Activated CD4-positive, alpha-beta memory T cell treated with anti-CD3 and anti-CD28 coated beads for 36 hours (primary cell): Measurements from ENCODE around the gene CYP3A4. TPM values are rescaled to one million over a fixed set of nuclear protein-coding genes. Genes with fewer than 3 reads are reported as not detected.
"Not testable (repeated sequence)": the region's sequence is repeated elsewhere in the genome, so short reads cannot be mapped to it uniquely, and the experiment has no call there.

Experiments used
- CTCF ChIA-PET: fragments of 350-600 bp; sonication (Branson Sonifier 250); formaldehyde crosslinking; loops from one replicate; lab custom pipeline; 2021; ENCODE audit warnings: antibody characterized with exemption, inconsistent platforms; lab: Charles Lee
- POLR2A ChIA-PET: fragments of 350-600 bp; sonication (Branson Sonifier 250); formaldehyde crosslinking; loops from one replicate; lab custom pipeline; 2021; ENCODE audit warnings: antibody characterized with exemption; lab: Charles Lee
- DNase-seq: peaks from one replicate; pipeline ENCODE4 v3.0.0-alpha.2; 2020
- H3K27ac Mint-ChIP-seq: one replicate; pipeline ENCODE4 v1.8.0; 2021; ENCODE audit warnings: mixed read lengths
- H3K27me3 Mint-ChIP-seq: one replicate; pipeline ENCODE4 v1.8.0; 2021; ENCODE audit warnings: mixed read lengths
- H3K36me3 Mint-ChIP-seq: one replicate; pipeline ENCODE4 v1.8.0; 2021; ENCODE audit warnings: mixed read lengths
- H3K4me1 Mint-ChIP-seq: one replicate; pipeline ENCODE4 v1.8.0; 2021; ENCODE audit warnings: low read depth, mixed read lengths
- H3K4me3 Mint-ChIP-seq: one replicate; pipeline ENCODE4 v1.8.0; 2021; ENCODE audit warnings: mild to moderate bottlenecking, mixed read lengths
- H3K9me3 Mint-ChIP-seq: one replicate; pipeline ENCODE4 v1.8.0; 2021; ENCODE audit warnings: mixed read lengths
- intact Hi-C: fragments of 100-400 bp; cut with micrococcal nuclease; formaldehyde crosslinking; loops from one replicate; pipeline ENCODE4 v1.15.1; 2023
- total RNA-seq, 2 experiments: library from RNA; stranded (reverse); gene quantifications; one replicate each; pipeline ENCODE4 v1.2.3, GENCODE V29; 2021

Gene CYP3A4
- total RNA-seq, 2 experiments from 2014 or later = not detected

DNA sequence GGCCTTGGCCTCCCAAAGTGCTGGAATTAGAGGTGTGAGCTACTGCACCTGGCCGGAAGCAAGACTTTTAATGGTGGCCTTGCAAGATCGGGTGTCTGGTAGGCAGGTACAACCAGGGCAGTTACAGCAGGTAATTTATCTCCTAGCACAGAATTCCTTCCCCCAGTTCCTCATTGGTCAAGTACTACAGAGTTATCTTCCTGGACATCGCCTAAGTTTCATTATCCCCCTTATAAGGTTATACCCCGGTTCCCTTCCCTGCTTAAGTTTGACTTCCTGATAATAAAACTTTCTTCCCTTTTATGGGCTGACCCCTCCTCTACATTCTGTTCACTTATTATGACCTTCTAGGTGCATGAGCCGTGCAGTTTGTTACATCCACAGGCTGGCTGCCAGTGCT, 24.8 kb upstream of the CYP3A4 start:
- H3K9me3 Mint-ChIP-seq = peaks cover 5% of the 10 kb centered on the region
- H3K36me3 Mint-ChIP-seq = peaks cover 3% of the 10 kb centered on the region
- ChIA-PET CTCF (no interaction called here), POLR2A (no interaction called here)
- no peak for DNase-seq
- peaks cover 30% of the 10 kb centered on the region for H3K27me3 Mint-ChIP-seq
- H3K4me1 Mint-ChIP-seq = no peaks in the 10 kb centered on the region
- H3K4me3 Mint-ChIP-seq = no peak overlapping the region
- intact Hi-C loops = no loop called here
- H3K27ac Mint-ChIP-seq = no peak overlapping the region

DNA sequence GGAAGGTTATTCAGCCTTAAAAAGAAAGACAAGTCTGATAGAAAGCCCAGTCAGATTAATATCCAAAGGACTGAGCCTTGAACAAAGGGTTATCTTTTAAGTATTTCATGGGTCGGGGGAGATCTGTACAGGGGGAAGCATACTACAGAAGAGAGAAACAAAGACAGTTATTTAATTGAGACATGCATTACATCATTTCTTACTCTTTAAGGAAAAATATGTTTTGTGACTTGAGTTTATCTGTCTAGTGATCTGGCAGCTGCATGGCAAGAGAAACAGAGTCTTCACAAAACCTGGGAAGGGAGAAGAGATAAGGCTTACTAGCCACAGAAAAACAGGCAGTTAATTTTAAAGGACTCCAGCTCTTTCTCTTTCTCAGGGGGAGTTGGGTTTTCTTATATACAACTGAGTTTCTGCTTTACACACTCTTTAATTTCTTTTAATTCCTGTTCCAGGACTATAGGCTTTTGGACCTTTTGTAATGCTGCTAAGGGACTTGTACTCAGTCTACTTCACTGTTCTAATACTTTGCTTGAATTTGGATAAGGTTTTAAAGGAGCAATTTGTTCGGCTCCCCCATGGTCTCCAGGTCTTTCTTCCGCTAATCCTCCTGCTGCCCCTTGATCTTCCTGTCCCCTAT, 23.0 kb upstream of the CYP3A4 start:
- ChIA-PET POLR2A (no interaction called here), CTCF (no interaction called here)
- Mint-ChIP-seq H3K9me3 (peaks cover 5% of the 10 kb centered on the region), H3K27ac (no peak overlapping the region), H3K36me3 (peaks cover 3% of the 10 kb centered on the region), H3K4me1 (no peaks in the 10 kb centered on the region), H3K27me3 (peaks cover 34% of the 10 kb centered on the region), H3K4me3 (no peak overlapping the region)
- DNase-seq = no peak
- intact Hi-C loops = no loop called here

DNA sequence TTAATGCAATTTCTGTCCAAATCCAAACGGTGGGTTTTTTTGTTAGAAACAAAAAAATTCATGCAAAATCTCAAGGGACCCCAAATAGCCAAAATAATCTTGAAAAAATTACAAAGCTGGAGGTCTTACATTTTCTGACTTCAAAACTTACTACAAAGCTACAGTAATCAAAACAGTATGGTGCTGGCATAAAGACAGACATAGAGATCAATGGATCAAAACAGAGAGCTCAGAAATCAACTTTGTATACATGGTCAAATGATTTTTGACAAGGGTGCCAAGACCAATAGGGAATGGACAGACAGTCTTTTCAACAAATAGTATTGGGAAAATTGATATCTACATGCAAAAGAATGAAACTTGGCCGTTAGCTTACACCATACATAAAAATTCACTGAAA, 21.7 kb upstream of the CYP3A4 start:
- H3K27ac Mint-ChIP-seq = no peak overlapping the region
- POLR2A ChIA-PET = no interaction called here
- H3K27me3 Mint-ChIP-seq = peaks cover 39% of the 10 kb centered on the region
- CTCF ChIA-PET = no interaction called here
- H3K36me3 Mint-ChIP-seq = peaks cover 3% of the 10 kb centered on the region
- intact Hi-C loops = no loop called here
- DNase-seq = no peak
- no peak overlapping the region for H3K4me3 Mint-ChIP-seq
- H3K4me1 Mint-ChIP-seq = no peaks in the 10 kb centered on the region
- peaks cover 5% of the 10 kb centered on the region for H3K9me3 Mint-ChIP-seq

DNA sequence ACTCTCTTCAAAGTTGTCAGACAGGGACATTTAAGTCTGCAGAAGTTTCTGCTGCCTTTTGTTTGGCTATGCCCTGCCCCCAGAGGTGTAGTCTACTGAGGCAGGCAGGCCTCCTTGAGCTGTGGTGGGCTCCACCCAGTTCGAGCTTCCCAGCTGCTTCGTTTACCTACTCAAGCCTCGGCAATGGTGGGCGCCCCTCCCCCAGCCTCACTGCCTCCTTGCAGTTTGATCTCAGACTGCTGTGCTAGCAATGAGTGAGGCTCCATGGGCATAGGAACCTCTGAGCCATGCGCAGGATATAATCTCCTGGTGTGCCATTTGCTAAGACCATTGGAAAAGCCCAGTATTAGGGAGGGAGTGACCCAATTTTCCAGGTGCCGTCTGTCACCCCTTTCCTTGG, 19.1 kb upstream of the CYP3A4 start:
- intact Hi-C loops, POLR2A ChIA-PET, H3K4me1 Mint-ChIP-seq, DNase-seq, CTCF ChIA-PET, H3K9me3 Mint-ChIP-seq, H3K4me3 Mint-ChIP-seq, H3K27ac Mint-ChIP-seq, H3K36me3 Mint-ChIP-seq: not testable (repeated sequence)
- H3K27me3 Mint-ChIP-seq = peaks cover 35% of the 10 kb centered on the region

DNA sequence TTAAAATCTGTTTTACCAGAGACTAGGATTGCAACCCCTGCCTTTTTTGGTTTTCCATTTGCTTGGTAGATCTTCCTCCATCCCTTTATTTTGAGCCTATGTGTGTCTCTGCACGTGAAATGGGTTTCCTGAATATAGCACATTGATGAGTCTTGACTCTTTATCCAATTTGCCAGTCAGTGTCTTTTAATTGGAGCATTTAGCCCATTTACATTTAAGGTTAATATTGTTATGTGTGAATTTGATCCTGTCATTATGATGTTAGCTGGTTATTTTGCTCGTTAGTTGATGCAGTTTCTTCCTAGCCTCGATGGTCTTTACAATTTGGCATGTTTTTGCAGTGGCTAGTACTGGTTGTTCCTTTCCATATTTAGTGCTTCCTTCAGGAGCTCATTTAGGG, 17.4 kb upstream of the CYP3A4 start:
- POLR2A ChIA-PET, CTCF ChIA-PET, H3K36me3 Mint-ChIP-seq, H3K9me3 Mint-ChIP-seq, H3K4me1 Mint-ChIP-seq, DNase-seq, H3K4me3 Mint-ChIP-seq, H3K27ac Mint-ChIP-seq, intact Hi-C loops: not testable (repeated sequence)
- H3K27me3 Mint-ChIP-seq = peaks cover 29% of the 10 kb centered on the region

DNA sequence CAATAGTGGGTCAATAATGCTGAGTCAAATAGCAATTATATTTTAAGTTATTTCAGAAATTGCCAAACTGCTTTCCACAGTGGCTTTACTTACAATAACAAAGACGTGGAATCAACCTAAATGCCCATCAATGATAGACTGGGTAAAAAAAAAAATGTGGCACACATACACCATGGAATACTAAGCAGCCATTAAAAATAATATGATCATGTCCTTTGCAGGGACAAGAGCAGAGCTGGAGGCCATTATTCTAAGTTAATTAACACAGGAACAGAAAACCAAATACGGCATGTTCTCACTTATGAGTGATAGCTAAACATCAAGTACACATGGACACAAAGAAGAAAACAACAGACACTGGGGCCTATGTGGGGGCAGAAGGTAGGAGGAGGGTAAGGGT, 15.0 kb upstream of the CYP3A4 start:
- POLR2A ChIA-PET = no interaction called here
- intact Hi-C loops = no loop called here
- Mint-ChIP-seq H3K36me3 (no peaks in the 10 kb centered on the region), H3K9me3 (no peaks in the 10 kb centered on the region), H3K4me3 (no peak overlapping the region), H3K27me3 (peaks cover 12% of the 10 kb centered on the region), H3K27ac (no peak overlapping the region), H3K4me1 (no peaks in the 10 kb centered on the region)
- DNase-seq = no peak
- CTCF ChIA-PET = interaction anchor here (1.1 kb wide), 1 partner anchor 228 kb away, joined by 3 read pairs; no protein-coding TSS in a partner anchor

DNA sequence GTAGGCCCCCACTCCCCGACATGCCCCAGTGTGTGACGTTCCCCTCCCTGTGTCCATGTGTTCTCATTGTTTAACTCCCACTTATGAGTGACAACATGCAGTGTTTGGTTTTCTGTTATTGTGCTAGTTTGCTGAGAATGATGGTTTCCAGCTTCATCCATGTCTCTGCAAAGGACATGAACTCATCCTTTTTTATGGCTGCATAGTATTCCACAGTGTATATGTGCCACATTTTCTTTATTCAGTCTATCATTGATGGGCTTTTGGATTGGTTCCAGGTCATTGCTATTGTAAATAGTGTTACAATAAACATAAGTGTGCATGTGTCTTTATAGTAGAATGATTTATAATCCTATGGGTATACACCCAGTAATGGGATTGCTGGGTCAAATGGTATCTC, 11.9 kb upstream of the CYP3A4 start:
- H3K27ac Mint-ChIP-seq, H3K4me1 Mint-ChIP-seq, CTCF ChIA-PET, H3K4me3 Mint-ChIP-seq, H3K36me3 Mint-ChIP-seq, H3K9me3 Mint-ChIP-seq, POLR2A ChIA-PET, H3K27me3 Mint-ChIP-seq, intact Hi-C loops, DNase-seq: not testable (repeated sequence)

DNA sequence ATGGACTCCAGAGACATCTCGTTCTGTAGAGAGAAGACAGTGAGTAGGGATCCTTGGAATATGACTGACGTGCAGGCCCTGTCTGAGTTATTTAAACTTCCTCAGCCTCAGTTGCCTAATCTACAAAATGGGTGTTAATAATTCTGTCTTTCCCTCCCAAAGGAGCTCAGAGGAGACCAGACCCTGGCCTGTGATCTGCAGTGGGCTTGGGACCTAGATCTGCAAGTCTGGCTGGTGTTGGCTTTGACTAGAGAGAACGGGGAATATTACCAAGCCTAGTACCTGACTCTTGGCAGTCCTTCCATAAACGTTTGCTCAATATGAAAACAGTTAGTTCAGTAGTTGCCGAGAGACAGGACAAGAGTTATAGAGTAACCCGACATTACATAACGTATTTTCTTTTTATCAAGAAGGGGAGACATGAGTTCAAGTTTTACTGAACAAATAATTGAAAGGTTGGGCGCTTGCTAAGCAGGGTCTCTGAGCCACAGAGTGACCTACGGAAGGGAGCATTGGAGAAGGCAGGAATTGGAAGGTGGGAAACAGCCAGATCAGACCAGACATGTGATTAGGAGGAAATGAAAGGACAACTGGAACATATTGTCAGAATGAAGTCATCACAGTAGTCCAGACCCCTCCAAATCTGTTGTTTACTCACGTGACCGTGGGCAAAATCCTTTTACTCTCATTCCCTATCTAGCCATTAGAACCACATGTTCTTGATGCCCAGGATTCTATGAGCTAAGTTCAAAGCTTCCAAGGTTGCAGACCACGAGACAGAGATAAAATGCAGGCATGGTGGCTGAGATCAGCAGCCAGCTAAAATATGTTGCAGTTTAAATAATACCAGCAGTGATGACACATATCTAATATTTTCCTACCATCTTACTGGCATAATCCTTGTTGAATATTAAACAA, 10.9 kb upstream of the CYP3A4 start:
- Mint-ChIP-seq H3K27me3 (peaks cover 1% of the 10 kb centered on the region), H3K27ac (no peak overlapping the region), H3K36me3 (no peaks in the 10 kb centered on the region), H3K4me3 (no peak overlapping the region), H3K4me1 (peaks cover 7% of the 10 kb centered on the region), H3K9me3 (no peaks in the 10 kb centered on the region)
- CTCF ChIA-PET = no interaction called here
- no peak for DNase-seq
- intact Hi-C loops = no loop called here
- POLR2A ChIA-PET = no interaction called here

DNA sequence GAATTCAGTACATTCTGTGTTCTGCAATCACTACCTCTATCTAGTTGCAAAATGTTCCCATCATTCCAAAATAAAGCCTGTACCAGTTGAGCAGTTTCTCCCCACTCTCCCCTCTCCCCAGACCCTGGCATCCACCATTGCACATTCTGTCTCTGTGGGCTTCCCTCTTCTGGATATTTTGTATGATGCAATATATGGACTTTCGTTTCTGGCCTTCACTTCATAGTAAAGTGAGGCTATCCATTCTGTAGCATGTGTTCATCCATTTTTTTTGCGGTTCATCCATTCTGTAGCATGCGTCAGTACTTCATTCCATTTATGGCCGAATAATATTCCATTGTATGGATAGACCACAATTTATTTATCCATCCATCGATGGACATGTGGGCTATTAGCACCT, 9.5 kb upstream of the CYP3A4 start:
- Mint-ChIP-seq H3K36me3 (no peaks in the 10 kb centered on the region), H3K27me3 (peaks cover 1% of the 10 kb centered on the region), H3K4me1 (peaks cover 19% of the 10 kb centered on the region), H3K4me3 (no peak overlapping the region), H3K9me3 (peaks cover 2% of the 10 kb centered on the region), H3K27ac (no peak overlapping the region)
- ChIA-PET CTCF (no interaction called here), POLR2A (no interaction called here)
- intact Hi-C loops = no loop called here
- no peak for DNase-seq

DNA sequence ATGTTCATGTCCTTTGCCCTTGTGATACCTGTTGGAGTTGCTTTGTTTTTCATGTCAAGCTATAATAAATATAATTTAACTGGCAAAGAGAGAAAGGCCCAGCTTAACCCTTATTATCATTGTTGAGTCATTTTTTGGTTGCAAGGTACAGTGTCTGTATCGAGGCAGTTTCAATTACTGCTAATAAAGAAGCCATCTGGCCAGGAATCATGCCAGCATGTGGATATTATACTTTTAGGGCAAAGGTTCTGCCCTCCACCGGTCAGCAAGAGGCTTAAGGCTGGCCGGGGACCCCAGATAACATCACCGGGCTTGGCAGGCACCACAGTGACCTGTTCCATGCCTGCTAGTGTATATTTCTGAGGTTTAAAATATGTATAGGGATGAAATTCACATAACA, 9.0 kb upstream of the CYP3A4 start:
- H3K27ac Mint-ChIP-seq = no peak overlapping the region
- intact Hi-C loops = no loop called here
- DNase-seq = no peak
- H3K4me1 Mint-ChIP-seq = peaks cover 24% of the 10 kb centered on the region
- ChIA-PET CTCF (no interaction called here), POLR2A (no interaction called here)
- H3K4me3 Mint-ChIP-seq = no peak overlapping the region
- peaks cover 2% of the 10 kb centered on the region for H3K9me3 Mint-ChIP-seq
- H3K36me3 Mint-ChIP-seq = no peaks in the 10 kb centered on the region
- H3K27me3 Mint-ChIP-seq = peaks cover 1% of the 10 kb centered on the region

DNA sequence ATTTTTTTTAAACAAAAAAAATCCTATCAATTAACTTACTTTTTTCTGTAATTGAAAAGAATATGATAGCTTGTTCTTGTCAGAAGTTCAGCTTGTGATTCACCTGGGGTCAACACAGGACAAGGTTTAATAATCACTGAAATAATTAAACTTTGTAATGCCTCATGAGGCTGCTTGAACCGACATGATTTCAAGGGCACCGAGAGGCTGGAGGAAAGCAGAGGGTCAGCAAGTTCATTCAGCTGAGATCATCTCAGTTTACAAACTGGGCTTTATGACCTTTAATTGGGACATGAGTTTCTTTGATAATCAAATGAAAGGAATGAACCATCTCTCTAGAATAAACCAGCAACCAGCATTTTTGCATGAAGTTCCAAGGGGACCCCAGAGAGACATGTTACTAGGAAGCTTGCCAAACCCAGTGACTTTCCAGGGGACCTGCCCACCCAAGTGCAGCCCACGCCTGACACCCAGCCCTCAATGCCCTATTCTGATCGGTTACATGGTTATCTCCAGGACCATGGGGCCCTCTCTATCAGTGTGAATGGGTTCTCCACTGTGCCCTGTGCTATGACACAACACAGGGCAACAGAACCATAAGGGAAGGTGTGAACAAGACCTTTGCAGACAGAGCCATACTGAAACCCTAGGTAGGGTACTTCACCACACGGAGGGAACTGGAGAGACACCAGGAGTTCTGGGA, 7.8 kb upstream of the CYP3A4 start:
- no peaks in the 10 kb centered on the region for H3K36me3 Mint-ChIP-seq
- POLR2A ChIA-PET = no interaction called here
- H3K27ac Mint-ChIP-seq = no peak overlapping the region
- DNase-seq = no peak
- H3K9me3 Mint-ChIP-seq = peaks cover 2% of the 10 kb centered on the region
- H3K4me1 Mint-ChIP-seq = peaks cover 24% of the 10 kb centered on the region
- H3K4me3 Mint-ChIP-seq = no peak overlapping the region
- CTCF ChIA-PET = no interaction called here
- peaks cover 1% of the 10 kb centered on the region for H3K27me3 Mint-ChIP-seq
- intact Hi-C loops = no loop called here

DNA sequence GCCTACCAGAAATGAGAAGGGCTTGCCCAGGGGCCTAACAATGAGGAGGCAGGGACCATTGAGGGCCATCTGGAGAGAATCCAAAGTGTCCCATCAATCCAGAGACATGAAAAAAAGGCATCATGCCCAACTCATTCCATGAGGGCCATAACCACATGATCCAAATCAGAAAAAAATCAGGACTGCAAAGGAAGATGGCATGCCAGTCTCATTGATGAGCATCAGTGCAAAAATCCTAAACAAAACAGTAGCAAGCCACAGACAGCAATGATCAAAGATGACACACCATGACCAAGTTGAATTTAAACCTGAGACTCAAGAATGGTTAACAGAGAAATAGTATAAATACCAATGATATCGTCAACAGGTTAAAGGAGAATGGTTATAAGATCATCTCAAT, 7.0 kb upstream of the CYP3A4 start:
- ChIA-PET POLR2A (no interaction called here), CTCF (no interaction called here)
- no peaks in the 10 kb centered on the region for H3K27me3 Mint-ChIP-seq
- no peak overlapping the region for H3K4me3 Mint-ChIP-seq
- no peak for DNase-seq
- H3K27ac Mint-ChIP-seq = no peak overlapping the region
- H3K4me1 Mint-ChIP-seq = peaks cover 24% of the 10 kb centered on the region
- no peaks in the 10 kb centered on the region for H3K36me3 Mint-ChIP-seq
- peaks cover 2% of the 10 kb centered on the region for H3K9me3 Mint-ChIP-seq
- intact Hi-C loops = no loop called here
